ENCODE results near the gene TMPRSS4. TPM values are rescaled to one million over a fixed set of nuclear protein-coding genes. Genes with fewer than 3 reads are reported as not detected.
A peak's percentile ranks its signal among the peaks of the same experiment; 100 is the strongest.

TMPRSS4 gene
- total and polyA plus RNA-seq, 3 donors from 2014 or later: 1.2 to 4.3 (median 1.3) TPM

DNA sequence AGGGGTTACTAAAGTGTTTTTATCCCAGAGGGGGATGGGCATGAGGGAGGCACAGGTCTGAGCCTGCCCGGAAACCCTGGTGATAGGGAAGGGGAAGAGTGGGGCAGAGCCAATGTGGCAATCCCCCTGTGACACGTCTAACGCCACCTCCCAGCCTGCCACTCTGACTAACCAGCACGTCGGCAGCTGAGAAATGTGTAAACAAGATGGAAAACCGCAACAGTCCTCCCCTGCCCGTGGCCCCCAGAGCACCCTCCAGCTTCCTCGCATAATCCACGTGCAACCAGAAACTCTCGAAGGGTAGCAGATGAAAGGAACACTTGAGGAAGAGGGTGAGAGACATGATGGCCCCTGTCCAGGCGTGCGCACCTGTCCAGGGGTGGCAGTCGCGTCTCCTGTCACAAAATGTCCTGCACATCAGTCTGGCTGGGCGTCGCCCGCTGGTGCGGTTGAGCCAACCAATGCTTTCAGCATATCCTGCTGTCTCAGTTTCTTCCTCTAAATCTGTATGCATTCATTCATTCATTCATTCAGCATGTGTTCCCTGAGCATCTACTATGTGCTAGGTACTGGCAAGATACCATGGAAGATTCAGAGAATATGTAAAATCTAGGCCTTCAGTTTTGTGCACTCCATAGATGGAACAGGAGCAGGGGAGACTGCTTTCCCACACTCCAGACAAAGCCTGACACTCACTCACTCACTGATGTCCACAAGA lies 4.5 kb downstream of the TMPRSS4 start:
- WGBS, 2 donors: 86 to 89% methylated on average over 16 to 18 of the region's 18 CpGs
- no peak for DNase-seq
- Histone ChIP-seq H3K4me1 (peaks cover 8% of the 10 kb centered on the region), H3K36me3 (ENCODE audit: low read depth, missing control alignments) (no peaks in the 10 kb centered on the region), H3K9me3 (no peaks in the 10 kb centered on the region), H3K27ac (no peak overlapping the region), H3K27me3 (no peaks in the 10 kb centered on the region), H3K4me3 (no peak overlapping the region)
- intact Hi-C loops (cut with DNase I; ENCODE audit: low total_unique reads): no loop called here
- TF ChIP-seq, protein P1, sequence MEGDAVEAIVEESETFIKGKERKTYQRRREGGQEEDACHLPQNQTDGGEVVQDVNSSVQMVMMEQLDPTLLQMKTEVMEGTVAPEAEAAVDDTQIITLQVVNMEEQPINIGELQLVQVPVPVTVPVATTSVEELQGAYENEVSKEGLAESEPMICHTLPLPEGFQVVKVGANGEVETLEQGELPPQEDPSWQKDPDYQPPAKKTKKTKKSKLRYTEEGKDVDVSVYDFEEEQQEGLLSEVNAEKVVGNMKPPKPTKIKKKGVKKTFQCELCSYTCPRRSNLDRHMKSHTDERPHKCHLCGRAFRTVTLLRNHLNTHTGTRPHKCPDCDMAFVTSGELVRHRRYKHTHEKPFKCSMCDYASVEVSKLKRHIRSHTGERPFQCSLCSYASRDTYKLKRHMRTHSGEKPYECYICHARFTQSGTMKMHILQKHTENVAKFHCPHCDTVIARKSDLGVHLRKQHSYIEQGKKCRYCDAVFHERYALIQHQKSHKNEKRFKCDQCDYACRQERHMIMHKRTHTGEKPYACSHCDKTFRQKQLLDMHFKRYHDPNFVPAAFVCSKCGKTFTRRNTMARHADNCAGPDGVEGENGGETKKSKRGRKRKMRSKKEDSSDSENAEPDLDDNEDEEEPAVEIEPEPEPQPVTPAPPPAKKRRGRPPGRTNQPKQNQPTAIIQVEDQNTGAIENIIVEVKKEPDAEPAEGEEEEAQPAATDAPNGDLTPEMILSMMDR (IDR thresholded peaks at IDR 0.05): no peak
- TF ChIP-seq POLR2A (IDR thresholded peaks at IDR 0.05): no peak

DNA sequence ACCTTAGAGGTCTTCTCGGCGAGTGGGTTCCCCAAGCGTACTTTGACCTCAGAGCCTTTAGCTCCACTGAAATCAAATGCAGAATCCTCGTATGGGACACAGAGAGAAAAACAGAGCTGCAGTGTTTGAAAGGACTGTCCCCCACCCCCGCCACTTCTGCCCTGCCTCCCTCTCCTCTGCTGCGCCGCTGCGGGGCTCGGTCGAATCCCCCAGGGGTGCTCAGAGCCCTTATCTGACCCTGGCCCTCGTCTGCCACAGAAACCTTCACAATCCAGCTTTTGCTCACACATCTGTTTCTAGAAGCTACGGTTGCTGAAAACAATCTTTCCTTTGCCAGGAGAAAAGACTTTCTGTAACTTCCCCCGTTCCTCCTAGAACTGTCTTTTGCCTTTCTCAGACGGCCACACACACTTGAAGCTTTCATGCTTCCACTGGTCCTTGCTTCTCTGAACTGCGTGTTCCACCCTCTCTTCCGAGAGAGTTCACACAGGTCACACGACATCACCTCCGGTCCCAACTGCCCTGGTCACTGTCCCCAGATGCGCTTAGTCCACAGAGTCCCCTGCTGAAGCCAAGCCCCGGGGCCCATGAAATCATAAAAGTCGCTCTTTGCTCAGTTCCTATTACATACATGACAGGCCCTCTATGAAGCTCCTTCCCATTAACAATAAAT lies 6.1 kb downstream of the TMPRSS4 start:
- 35 to 55% methylated on average over 19 to 21 of the region's 21 CpGs for WGBS, 2 donors
- DNase-seq: no peak
- intact Hi-C loops (cut with DNase I; ENCODE audit: low total_unique reads): no loop called here
- H3K4me3 ChIP-seq: no peak overlapping the region
- H3K4me1 ChIP-seq: peaks cover 8% of the 10 kb centered on the region
- H3K27me3 ChIP-seq: no peaks in the 10 kb centered on the region
- TF ChIP-seq, protein P1 (IDR thresholded peaks at IDR 0.05): no peak
- TF ChIP-seq POLR2A (IDR thresholded peaks at IDR 0.05): no peak
- H3K27ac ChIP-seq: peak overlapping the region in 1 of 2 donors; percentile 41
- H3K36me3 ChIP-seq (ENCODE audit: low read depth, missing control alignments): no peaks in the 10 kb centered on the region
- no peaks in the 10 kb centered on the region for H3K9me3 ChIP-seq

DNA sequence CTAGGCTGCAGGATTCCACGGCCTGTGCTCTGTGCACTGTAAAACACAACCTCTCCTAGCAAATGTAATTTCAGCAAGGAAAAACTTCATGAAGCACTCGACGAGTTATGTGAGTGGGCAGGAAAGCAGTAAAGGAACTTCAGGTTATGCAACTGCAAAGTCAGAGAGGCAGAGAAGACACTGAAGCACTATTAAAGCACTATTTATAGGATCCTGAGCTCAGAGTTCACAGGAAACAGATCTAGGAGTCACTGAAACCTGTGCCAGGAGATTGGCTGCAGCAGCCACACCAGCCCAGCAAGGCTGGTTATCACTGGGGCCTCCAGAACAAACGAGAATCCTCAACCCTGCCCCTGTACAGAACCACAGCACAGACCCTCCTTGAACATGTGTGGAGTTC lies 7.4 kb downstream of the TMPRSS4 start:
- no peak overlapping the region for H3K4me3 ChIP-seq
- WGBS, 2 donors: 29 to 42% methylated on average over 4 of the region's 4 CpGs
- H3K27me3 ChIP-seq: no peaks in the 10 kb centered on the region
- H3K36me3 ChIP-seq (ENCODE audit: low read depth, missing control alignments): no peaks in the 10 kb centered on the region
- no peak for TF ChIP-seq POLR2A (IDR thresholded peaks at IDR 0.05)
- TF ChIP-seq, protein P1 (IDR thresholded peaks at IDR 0.05): no peak
- no peaks in the 10 kb centered on the region for H3K9me3 ChIP-seq
- DNase-seq: no peak
- no peak overlapping the region for H3K27ac ChIP-seq
- H3K4me1 ChIP-seq: peaks cover 8% of the 10 kb centered on the region
- intact Hi-C loops (cut with DNase I; ENCODE audit: low total_unique reads): no loop called here

GRCh38 chr11:118084656-118085055 lies 7.8 kb downstream of the TMPRSS4 start:
- no peak for DNase-seq
- Histone ChIP-seq H3K36me3 (ENCODE audit: low read depth, missing control alignments) (no peaks in the 10 kb centered on the region), H3K27ac (no peak overlapping the region), H3K4me3 (no peak overlapping the region), H3K27me3 (no peaks in the 10 kb centered on the region), H3K4me1 (peaks cover 8% of the 10 kb centered on the region), H3K9me3 (no peaks in the 10 kb centered on the region)
- intact Hi-C loops (cut with DNase I; ENCODE audit: low total_unique reads): no loop called here
- TF ChIP-seq, protein P1 (IDR thresholded peaks at IDR 0.05): no peak
- no peak for TF ChIP-seq POLR2A (IDR thresholded peaks at IDR 0.05)

All from testis (tissue), 3 donors.